Smooth muscle cell (in vitro differentiated cells): ENCODE results near the gene NMNAT2. TPM values are rescaled to one million over a fixed set of nuclear protein-coding genes. Genes with fewer than 3 reads are reported as not detected.
A peak's percentile ranks its signal among the peaks of the same experiment; 100 is the strongest.

Source experiments
- DNase-seq: peaks from one replicate; lab custom pipeline; 2025; ENCODE audit not compliant: unreplicated experiment; lab: John Stamatoyannopoulos, UW
- H2AFZ ChIP-seq: fragments of 200-600 bp; sonication (generic); 2 replicates; pipeline ENCODE4 v1.6.0; 2016; ENCODE audit warnings: antibody characterized with exemption, low read depth, mild to moderate bottlenecking
- H3F3A ChIP-seq: fragments of 200-600 bp; sonication (generic); 2 replicates; pipeline ENCODE4 v1.6.0; 2017; ENCODE audit warnings: antibody characterized with exemption, low read depth
- H3K27ac ChIP-seq: fragments of 200-600 bp; sonication (generic); 2 replicates; pipeline ENCODE4 v1.5.1; 2016; ENCODE audit warnings: low read depth, mild to moderate bottlenecking
- H3K27me3 ChIP-seq: fragments of 200-600 bp; sonication (generic); 2 replicates; pipeline ENCODE4 v1.6.1; 2016; ENCODE audit warnings: low read depth, mild to moderate bottlenecking
- H3K36me3 ChIP-seq: fragments of 200-600 bp; sonication (generic); 2 replicates; pipeline ENCODE4 v1.5.1; 2016; ENCODE audit warnings: low read depth
- H3K4me1 ChIP-seq: fragments of 200-600 bp; sonication (generic); 2 replicates; pipeline ENCODE4 v1.5.1; 2016; ENCODE audit warnings: low read depth
- H3K4me2 ChIP-seq: fragments of 200-600 bp; sonication (generic); 2 replicates; pipeline ENCODE4 v1.6.0; 2016; ENCODE audit warnings: mild to moderate bottlenecking
- H3K4me3 ChIP-seq: fragments of 200-600 bp; sonication (generic); 2 replicates; pipeline ENCODE4 v1.5.1; 2016; ENCODE audit warnings: mild to moderate bottlenecking
- H3K79me2 ChIP-seq: fragments of 200-600 bp; sonication (generic); 2 replicates; pipeline ENCODE4 v1.6.0; 2016; ENCODE audit warnings: low read depth, mild to moderate bottlenecking
- H3K9ac ChIP-seq: fragments of 200-600 bp; sonication (generic); 2 replicates; pipeline ENCODE4 v1.6.0; 2016; ENCODE audit warnings: low read depth
- H3K9me3 ChIP-seq: fragments of 200-600 bp; sonication (generic); replicated peaks from 2 replicates; pipeline ENCODE4 v1.5.1; 2016; ENCODE audit warnings: low read depth
- H4K20me1 ChIP-seq: fragments of 200-600 bp; sonication (generic); 2 replicates; pipeline ENCODE4 v1.6.0; 2016; ENCODE audit warnings: low read depth
- WGBS: methylation state at CpG from one replicate; pipeline ENCODE4 v1.1.7; 2016; ENCODE audit warnings: low lambda C conversion rate; 5-methylcytosine and 5-hydroxymethylcytosine counted together
- polyA plus RNA-seq: library from polyadenylated mRNA; unstranded; fragments of >200 nt; fragmentation: Nextera tagmentation; extraction: Ambion mirVana; gene quantifications from 2 replicates; pipeline ENCODE4 v1.2.1, GENCODE V29; 2016
- total RNA-seq: library from RNA; depleted of rRNA; stranded (reverse); fragments of >200 nt; gene quantifications from 2 replicates; pipeline ENCODE4 v1.2.3, GENCODE V29; 2014
- TF ChIP-seq, protein P1 (sequence below): fragments of 200-600 bp; sonication (generic); IDR thresholded peaks from 2 replicates; pipeline ENCODE4 v1.5.1; 2017; ENCODE audit warnings: borderline replicate concordance, mild to moderate bottlenecking, antibody characterized with exemption; ENCODE audit not compliant: insufficient read depth, poor library complexity, severe bottlenecking

The NMNAT2 gene
- total and polyA plus RNA-seq, 2 experiments from 2014 or later = 0.22 to 0.43 TPM

DNA sequence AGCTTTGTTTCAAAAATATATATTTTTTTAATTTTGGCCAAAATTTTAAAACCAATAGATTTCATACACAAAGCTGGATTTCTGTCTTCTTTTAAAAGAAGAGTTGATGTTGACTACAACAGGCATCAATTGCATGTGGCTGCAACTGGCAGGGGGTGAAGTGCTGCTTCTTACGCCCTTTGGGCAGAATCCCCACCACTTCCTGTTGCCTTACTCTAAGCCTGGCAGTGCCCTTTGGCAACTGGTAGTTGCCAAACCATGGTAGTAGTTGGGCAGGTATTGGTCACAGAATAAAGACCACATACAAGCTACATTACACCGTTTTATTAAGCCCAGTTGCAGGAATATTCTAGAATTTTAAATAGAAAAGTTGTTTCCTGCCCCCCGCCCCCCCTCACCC is 215.1 kb downstream of the NMNAT2 start:
- TF ChIP-seq, protein P1, sequence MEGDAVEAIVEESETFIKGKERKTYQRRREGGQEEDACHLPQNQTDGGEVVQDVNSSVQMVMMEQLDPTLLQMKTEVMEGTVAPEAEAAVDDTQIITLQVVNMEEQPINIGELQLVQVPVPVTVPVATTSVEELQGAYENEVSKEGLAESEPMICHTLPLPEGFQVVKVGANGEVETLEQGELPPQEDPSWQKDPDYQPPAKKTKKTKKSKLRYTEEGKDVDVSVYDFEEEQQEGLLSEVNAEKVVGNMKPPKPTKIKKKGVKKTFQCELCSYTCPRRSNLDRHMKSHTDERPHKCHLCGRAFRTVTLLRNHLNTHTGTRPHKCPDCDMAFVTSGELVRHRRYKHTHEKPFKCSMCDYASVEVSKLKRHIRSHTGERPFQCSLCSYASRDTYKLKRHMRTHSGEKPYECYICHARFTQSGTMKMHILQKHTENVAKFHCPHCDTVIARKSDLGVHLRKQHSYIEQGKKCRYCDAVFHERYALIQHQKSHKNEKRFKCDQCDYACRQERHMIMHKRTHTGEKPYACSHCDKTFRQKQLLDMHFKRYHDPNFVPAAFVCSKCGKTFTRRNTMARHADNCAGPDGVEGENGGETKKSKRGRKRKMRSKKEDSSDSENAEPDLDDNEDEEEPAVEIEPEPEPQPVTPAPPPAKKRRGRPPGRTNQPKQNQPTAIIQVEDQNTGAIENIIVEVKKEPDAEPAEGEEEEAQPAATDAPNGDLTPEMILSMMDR = no peak
- H4K20me1 ChIP-seq = no peaks in the 10 kb centered on the region
- H3K9ac ChIP-seq = no peak overlapping the region
- no peaks in the 10 kb centered on the region for H3K9me3 ChIP-seq
- H3K36me3 ChIP-seq = no peaks in the 10 kb centered on the region
- no peak overlapping the region for H2AFZ ChIP-seq
- H3K4me3 ChIP-seq = no peak overlapping the region
- DNase-seq = no peak
- WGBS = 93% methylated on average over 3 of the region's 3 CpGs
- no peaks in the 10 kb centered on the region for H3K79me2 ChIP-seq
- no peak overlapping the region for H3K27ac ChIP-seq
- no peaks in the 10 kb centered on the region for H3K4me1 ChIP-seq
- no peaks in the 10 kb centered on the region for H3K27me3 ChIP-seq
- H3F3A ChIP-seq = no peaks in the 10 kb centered on the region
- H3K4me2 ChIP-seq = no peak overlapping the region

DNA sequence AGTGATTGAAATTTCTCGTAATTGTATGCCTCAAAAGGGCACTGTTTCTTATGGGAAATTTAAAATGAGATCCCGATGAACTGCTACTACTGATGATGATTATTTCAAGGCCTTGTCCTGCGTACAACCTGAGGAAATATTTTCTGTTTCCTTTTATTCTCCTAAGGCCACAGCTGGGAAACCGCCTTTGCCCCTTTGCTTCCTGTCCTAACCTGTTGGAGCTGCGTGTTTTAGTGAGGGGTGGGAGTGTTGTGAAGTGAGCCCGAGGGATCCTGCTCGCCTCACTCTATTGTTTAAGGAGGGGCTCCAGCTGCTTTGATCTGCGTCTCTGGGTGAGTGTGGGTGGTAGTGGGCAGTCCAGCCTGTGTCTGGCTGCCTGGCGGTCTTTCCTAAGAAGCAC is 217.7 kb downstream of the NMNAT2 start:
- H3K36me3 ChIP-seq = no peaks in the 10 kb centered on the region
- no peak overlapping the region for H2AFZ ChIP-seq
- H3K27ac ChIP-seq = peak overlapping the region; percentile 21
- H3K4me1 ChIP-seq = no peaks in the 10 kb centered on the region
- H3F3A ChIP-seq = no peaks in the 10 kb centered on the region
- H3K9ac ChIP-seq = peak overlapping the region; percentile 19
- TF ChIP-seq, protein P1 = no peak
- H3K4me2 ChIP-seq = no peak overlapping the region
- no peaks in the 10 kb centered on the region for H4K20me1 ChIP-seq
- H3K4me3 ChIP-seq = no peak overlapping the region
- H3K9me3 ChIP-seq = no peaks in the 10 kb centered on the region
- DNase-seq = no peak
- WGBS = 81% methylated on average over 9 of the region's 9 CpGs
- no peaks in the 10 kb centered on the region for H3K79me2 ChIP-seq
- H3K27me3 ChIP-seq = no peaks in the 10 kb centered on the region

DNA sequence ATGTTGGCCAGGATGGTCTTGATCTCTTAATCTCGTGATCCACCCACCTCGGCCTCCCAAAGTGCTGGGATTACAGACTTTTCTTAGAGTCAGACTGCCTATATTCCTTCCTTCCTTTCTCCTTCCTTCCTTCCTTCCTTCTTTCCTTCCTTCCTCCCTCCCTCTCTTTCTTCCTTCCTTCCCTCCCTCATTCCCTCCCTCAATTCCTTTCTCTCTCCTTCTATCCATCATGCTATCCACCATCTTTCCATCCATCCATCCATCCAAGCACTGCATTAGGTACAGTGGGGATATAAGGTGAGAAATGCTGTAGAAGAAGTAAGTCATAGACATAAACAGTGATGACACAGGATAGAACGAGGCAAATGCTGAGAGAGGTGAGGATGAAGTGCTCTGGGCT is 218.9 kb downstream of the NMNAT2 start:
- Histone ChIP-seq H3K4me2 (no peak overlapping the region), H3K9me3 (no peaks in the 10 kb centered on the region), H3K27me3 (no peaks in the 10 kb centered on the region), H3K36me3 (no peaks in the 10 kb centered on the region), H4K20me1 (no peaks in the 10 kb centered on the region), H3K27ac (peak overlapping the region; percentile 94), H3F3A (no peaks in the 10 kb centered on the region), H3K79me2 (no peaks in the 10 kb centered on the region), H3K4me1 (peaks cover 8% of the 10 kb centered on the region), H3K9ac (peak overlapping the region; percentile 79), H3K4me3 (no peak overlapping the region), H2AFZ (no peak overlapping the region)
- no peak for DNase-seq
- 97% methylated on average over 3 of the region's 3 CpGs for WGBS
- TF ChIP-seq, protein P1 = no peak

- Histone ChIP-seq H3K79me2 (no peaks in the 10 kb centered on the region), H3K9me3 (no peaks in the 10 kb centered on the region), H4K20me1 (no peaks in the 10 kb centered on the region), H2AFZ (no peak overlapping the region), H3F3A (peaks cover under 1% of the 10 kb centered on the region), H3K4me1 (peaks cover 10% of the 10 kb centered on the region), H3K27ac (peak overlapping the region; percentile 94), H3K36me3 (no peaks in the 10 kb centered on the region), H3K4me3 (no peak overlapping the region), H3K9ac (peak overlapping the region; percentile 79), H3K4me2 (peak overlapping the region; percentile 5), H3K27me3 (no peaks in the 10 kb centered on the region)
- no peak for DNase-seq
- 32% methylated on average over 9 of the region's 9 CpGs for WGBS
- TF ChIP-seq, protein P1 = no peak
Measured at GRCh38 chr1:183198463-183198862, 219.7 kb downstream of the NMNAT2 start.
